GM11168 (cell line): Measurements from ENCODE around the gene ADGRD2.

Source experiments
- in situ Hi-C: fragments of 300-500 bp; cut with MboI; formaldehyde crosslinking; loops from one replicate; pipeline ENCODE4 v1.12.0; 2022; ENCODE audit warnings: low sequenced_read_pairs; ENCODE audit not compliant: unreplicated experiment

Gene ADGRD2

GRCh38 chr9:124506433-124506832, 56.2 kb downstream of the ADGRD2 start:
- in situ Hi-C loops = no loop called here

- in situ Hi-C loops = no loop called here
These were observed 57.0 kb downstream of the ADGRD2 start, which contains the start of gene NR5A1 for GRCh38 chr9:124506931-124507879. TSS of gene NR5A1 (minus strand) at chr9:124507399. CDS start at chr9:124503395, 4,004 bp downstream.

- in situ Hi-C loops = no loop called here
These were observed 57.7 kb downstream of the ADGRD2 start for GRCh38 chr9:124507880-124508423.

GRCh38 chr9:124510650-124511425, 60.6 kb downstream of the ADGRD2 start:
- in situ Hi-C loops = no loop called here

GRCh38 chr9:124511426-124511840, 61.2 kb downstream of the ADGRD2 start:
- in situ Hi-C loops = no loop called here

- in situ Hi-C loops = no loop called here
These were observed 61.9 kb downstream of the ADGRD2 start for GRCh38 chr9:124511891-124512805.

- in situ Hi-C loops = no loop called here
These were observed 62.6 kb downstream of the ADGRD2 start for GRCh38 chr9:124512806-124513204.

GRCh38 chr9:124513376-124513994, 63.2 kb downstream of the ADGRD2 start:
- in situ Hi-C loops = no loop called here

GRCh38 chr9:124514125-124514524, 63.9 kb downstream of the ADGRD2 start:
- in situ Hi-C loops = no loop called here

- in situ Hi-C loops = no loop called here
These were observed 64.6 kb downstream of the ADGRD2 start for GRCh38 chr9:124514874-124515273.

GRCh38 chr9:124517600-124517999, 67.3 kb downstream of the ADGRD2 start:
- in situ Hi-C loops = no loop called here

GRCh38 chr9:124518116-124518515, 67.9 kb downstream of the ADGRD2 start:
- in situ Hi-C loops = no loop called here

- in situ Hi-C loops = no loop called here
These were observed 70.0 kb downstream of the ADGRD2 start for GRCh38 chr9:124520206-124520596.

- in situ Hi-C loops = no loop called here
These were observed 70.9 kb downstream of the ADGRD2 start for GRCh38 chr9:124521142-124521541.

- in situ Hi-C loops = no loop called here
These were observed 72.2 kb downstream of the ADGRD2 start for GRCh38 chr9:124522121-124523098.

GRCh38 chr9:124526174-124526573, 75.9 kb downstream of the ADGRD2 start:
- in situ Hi-C loops = loop anchor here (25.0 kb wide), 1 partner anchor 414 kb away; no protein-coding TSS in a partner anchor

- in situ Hi-C loops = loop anchor here (25.0 kb wide), 1 partner anchor 415 kb away; no protein-coding TSS in a partner anchor
These were observed 77.5 kb downstream of the ADGRD2 start for GRCh38 chr9:124527781-124528180.
